ENCODE data around the gene HP. TPM values are rescaled to one million over a fixed set of nuclear protein-coding genes. Genes with fewer than 3 reads are reported as not detected.

HP gene
- total and polyA plus RNA-seq, 2 of the 13 experiments (the other 11 are each of a cell fraction or from before 2014, with no cell fraction given), result 387 to 524 TPM

DNA sequence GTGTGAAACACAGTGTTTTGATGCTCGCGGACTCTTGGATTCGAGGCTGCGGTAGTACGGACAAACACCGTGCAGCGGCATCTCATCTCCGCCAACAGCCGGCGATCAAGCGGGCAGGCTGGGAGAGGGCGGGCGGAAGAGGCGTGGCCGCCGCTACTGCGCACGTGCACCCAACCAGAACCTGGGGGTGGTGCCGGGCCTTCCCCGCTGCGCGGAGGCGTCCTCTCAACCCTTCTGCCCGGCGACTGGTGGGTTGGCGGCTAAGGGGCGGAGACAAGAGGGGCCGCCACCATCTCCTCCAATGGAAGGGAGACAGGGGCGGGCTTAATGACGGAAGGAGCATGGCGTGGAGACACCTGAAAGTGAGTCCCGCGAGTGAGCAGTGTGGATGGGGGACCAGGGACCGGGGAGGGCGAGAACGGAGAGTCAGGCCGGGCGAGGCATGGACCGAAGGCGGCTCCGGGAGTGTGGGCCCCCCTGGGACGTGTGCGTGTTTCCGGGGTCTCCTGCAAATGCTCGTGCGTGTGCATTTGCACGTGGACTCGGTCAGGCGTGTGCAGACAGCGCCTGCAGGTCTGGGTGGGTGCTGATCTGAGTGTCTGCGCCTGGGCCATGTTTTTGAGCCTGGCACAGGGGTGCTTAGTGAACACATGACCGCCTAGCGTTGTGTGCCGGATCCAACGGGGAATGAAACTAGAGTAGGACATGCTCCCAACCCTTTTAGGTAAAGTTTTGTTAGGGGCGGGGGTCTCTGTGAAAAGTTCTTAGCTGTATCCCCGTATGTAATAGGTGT, 45.7 kb upstream of the HP start, which contains the start of gene DHODH (continued):
- TF ChIP-seq, protein P1, sequence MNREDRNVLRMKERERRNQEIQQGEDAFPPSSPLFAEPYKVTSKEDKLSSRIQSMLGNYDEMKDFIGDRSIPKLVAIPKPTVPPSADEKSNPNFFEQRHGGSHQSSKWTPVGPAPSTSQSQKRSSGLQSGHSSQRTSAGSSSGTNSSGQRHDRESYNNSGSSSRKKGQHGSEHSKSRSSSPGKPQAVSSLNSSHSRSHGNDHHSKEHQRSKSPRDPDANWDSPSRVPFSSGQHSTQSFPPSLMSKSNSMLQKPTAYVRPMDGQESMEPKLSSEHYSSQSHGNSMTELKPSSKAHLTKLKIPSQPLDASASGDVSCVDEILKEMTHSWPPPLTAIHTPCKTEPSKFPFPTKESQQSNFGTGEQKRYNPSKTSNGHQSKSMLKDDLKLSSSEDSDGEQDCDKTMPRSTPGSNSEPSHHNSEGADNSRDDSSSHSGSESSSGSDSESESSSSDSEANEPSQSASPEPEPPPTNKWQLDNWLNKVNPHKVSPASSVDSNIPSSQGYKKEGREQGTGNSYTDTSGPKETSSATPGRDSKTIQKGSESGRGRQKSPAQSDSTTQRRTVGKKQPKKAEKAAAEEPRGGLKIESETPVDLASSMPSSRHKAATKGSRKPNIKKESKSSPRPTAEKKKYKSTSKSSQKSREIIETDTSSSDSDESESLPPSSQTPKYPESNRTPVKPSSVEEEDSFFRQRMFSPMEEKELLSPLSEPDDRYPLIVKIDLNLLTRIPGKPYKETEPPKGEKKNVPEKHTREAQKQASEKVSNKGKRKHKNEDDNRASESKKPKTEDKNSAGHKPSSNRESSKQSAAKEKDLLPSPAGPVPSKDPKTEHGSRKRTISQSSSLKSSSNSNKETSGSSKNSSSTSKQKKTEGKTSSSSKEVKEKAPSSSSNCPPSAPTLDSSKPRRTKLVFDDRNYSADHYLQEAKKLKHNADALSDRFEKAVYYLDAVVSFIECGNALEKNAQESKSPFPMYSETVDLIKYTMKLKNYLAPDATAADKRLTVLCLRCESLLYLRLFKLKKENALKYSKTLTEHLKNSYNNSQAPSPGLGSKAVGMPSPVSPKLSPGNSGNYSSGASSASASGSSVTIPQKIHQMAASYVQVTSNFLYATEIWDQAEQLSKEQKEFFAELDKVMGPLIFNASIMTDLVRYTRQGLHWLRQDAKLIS (CRISPR knock-in tag; IDR thresholded peaks at IDR 0.05), result 0 out of 2 replicates have a peak, but pooled peaks have one; percentile 73
- TF ChIP-seq SALL1 (CRISPR knock-in tag; IDR thresholded peaks at IDR 0.05) (peak; percentile 87; the same call in 1 of the 2 replicates), ZKSCAN8 (CRISPR knock-in tag; IDR thresholded peaks at IDR 0.05; ENCODE audit: borderline replicate concordance) (peak; percentile 49; the same call in 1 of the 2 replicates), RAD21 (CRISPR knock-in tag; IDR thresholded peaks at IDR 0.05) (peak; percentile 42), RARA (CRISPR knock-in tag; IDR thresholded peaks at IDR 0.05) (no peak; the same call in 1 of the 2 replicates), ZSCAN20 (CRISPR knock-in tag; IDR thresholded peaks at IDR 0.05; ENCODE audit: borderline replicate concordance) (no peak), ZNF33A (CRISPR knock-in tag; IDR thresholded peaks at IDR 0.05; ENCODE audit: borderline replicate concordance) (0 out of 2 replicates have a peak, but pooled peaks have one; percentile 20), SOX13 (IDR thresholded peaks at IDR 0.05) (no peak), SOX13 (CRISPR knock-in tag; conservative IDR thresholded peaks at IDR 0.05 in 1 of 2, IDR thresholded peaks at IDR 0.05 in 1 of 2) (peak in 1 of 2 experiments; percentile 27; a peak in 2 of 4 replicates), AHR (CRISPR knock-in tag; IDR thresholded peaks at IDR 0.05) (peak; percentile 77), TAF15 (IDR thresholded peaks at IDR 0.05; ENCODE audit: low read depth, low read length, poor library complexity, severe bottlenecking) (peak; percentile 33), TGIF2 (CRISPR knock-in tag; IDR thresholded peaks at IDR 0.05) (peak; percentile 78; the same call in 1 of the 2 replicates)
- TF ChIP-seq, protein P2, sequence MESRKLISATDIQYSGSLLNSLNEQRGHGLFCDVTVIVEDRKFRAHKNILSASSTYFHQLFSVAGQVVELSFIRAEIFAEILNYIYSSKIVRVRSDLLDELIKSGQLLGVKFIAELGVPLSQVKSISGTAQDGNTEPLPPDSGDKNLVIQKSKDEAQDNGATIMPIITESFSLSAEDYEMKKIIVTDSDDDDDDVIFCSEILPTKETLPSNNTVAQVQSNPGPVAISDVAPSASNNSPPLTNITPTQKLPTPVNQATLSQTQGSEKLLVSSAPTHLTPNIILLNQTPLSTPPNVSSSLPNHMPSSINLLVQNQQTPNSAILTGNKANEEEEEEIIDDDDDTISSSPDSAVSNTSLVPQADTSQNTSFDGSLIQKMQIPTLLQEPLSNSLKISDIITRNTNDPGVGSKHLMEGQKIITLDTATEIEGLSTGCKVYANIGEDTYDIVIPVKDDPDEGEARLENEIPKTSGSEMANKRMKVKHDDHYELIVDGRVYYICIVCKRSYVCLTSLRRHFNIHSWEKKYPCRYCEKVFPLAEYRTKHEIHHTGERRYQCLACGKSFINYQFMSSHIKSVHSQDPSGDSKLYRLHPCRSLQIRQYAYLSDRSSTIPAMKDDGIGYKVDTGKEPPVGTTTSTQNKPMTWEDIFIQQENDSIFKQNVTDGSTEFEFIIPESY (CRISPR knock-in tag; IDR thresholded peaks at IDR 0.05), result no peak; the same call in 1 of the 2 replicates
- TF ChIP-seq, protein P3, sequence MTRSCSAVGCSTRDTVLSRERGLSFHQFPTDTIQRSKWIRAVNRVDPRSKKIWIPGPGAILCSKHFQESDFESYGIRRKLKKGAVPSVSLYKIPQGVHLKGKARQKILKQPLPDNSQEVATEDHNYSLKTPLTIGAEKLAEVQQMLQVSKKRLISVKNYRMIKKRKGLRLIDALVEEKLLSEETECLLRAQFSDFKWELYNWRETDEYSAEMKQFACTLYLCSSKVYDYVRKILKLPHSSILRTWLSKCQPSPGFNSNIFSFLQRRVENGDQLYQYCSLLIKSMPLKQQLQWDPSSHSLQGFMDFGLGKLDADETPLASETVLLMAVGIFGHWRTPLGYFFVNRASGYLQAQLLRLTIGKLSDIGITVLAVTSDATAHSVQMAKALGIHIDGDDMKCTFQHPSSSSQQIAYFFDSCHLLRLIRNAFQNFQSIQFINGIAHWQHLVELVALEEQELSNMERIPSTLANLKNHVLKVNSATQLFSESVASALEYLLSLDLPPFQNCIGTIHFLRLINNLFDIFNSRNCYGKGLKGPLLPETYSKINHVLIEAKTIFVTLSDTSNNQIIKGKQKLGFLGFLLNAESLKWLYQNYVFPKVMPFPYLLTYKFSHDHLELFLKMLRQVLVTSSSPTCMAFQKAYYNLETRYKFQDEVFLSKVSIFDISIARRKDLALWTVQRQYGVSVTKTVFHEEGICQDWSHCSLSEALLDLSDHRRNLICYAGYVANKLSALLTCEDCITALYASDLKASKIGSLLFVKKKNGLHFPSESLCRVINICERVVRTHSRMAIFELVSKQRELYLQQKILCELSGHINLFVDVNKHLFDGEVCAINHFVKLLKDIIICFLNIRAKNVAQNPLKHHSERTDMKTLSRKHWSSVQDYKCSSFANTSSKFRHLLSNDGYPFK (CRISPR knock-in tag; IDR thresholded peaks at IDR 0.05; ENCODE audit: borderline replicate concordance), result peak; percentile 83; the same call in 1 of the 2 replicates
- TF ChIP-seq, protein P4, sequence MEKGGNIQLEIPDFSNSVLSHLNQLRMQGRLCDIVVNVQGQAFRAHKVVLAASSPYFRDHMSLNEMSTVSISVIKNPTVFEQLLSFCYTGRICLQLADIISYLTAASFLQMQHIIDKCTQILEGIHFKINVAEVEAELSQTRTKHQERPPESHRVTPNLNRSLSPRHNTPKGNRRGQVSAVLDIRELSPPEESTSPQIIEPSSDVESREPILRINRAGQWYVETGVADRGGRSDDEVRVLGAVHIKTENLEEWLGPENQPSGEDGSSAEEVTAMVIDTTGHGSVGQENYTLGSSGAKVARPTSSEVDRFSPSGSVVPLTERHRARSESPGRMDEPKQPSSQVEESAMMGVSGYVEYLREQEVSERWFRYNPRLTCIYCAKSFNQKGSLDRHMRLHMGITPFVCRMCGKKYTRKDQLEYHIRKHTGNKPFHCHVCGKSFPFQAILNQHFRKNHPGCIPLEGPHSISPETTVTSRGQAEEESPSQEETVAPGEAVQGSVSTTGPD (CRISPR knock-in tag; IDR thresholded peaks at IDR 0.05), result no peak
- TF ChIP-seq, protein P5, sequence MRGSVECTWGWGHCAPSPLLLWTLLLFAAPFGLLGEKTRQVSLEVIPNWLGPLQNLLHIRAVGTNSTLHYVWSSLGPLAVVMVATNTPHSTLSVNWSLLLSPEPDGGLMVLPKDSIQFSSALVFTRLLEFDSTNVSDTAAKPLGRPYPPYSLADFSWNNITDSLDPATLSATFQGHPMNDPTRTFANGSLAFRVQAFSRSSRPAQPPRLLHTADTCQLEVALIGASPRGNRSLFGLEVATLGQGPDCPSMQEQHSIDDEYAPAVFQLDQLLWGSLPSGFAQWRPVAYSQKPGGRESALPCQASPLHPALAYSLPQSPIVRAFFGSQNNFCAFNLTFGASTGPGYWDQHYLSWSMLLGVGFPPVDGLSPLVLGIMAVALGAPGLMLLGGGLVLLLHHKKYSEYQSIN (CRISPR knock-in tag; IDR thresholded peaks at IDR 0.05; ENCODE audit: borderline replicate concordance), result no peak

Measured in HepG2 (cell line).